Type B pancreatic cell (in vitro differentiated cells): Measurements from ENCODE around the gene STEAP4. TPM values are rescaled to one million over a fixed set of nuclear protein-coding genes. Genes with fewer than 3 reads are reported as not detected.

Experiments used
- DNase-seq: peaks from one replicate; pipeline ENCODE4 v3.0.0; 2021; ENCODE audit warnings: mixed read lengths; ENCODE audit not compliant: unreplicated experiment; ENCODE audit errors: extremely low spot score
- H3K27ac Mint-ChIP-seq: 2 replicates; pipeline ENCODE4 v1.8.0; 2021; ENCODE audit warnings: mild to moderate bottlenecking, mixed read lengths
- H3K27me3 Mint-ChIP-seq: 2 replicates; pipeline ENCODE4 v1.8.0; 2021; ENCODE audit warnings: mixed read lengths
- H3K36me3 Mint-ChIP-seq: 2 replicates; pipeline ENCODE4 v1.8.0; 2021; ENCODE audit warnings: mixed read lengths
- H3K4me1 Mint-ChIP-seq: one replicate; pipeline ENCODE4 v1.8.0; 2021; ENCODE audit warnings: mixed read lengths; ENCODE audit not compliant: unreplicated experiment
- H3K4me3 Mint-ChIP-seq: 2 replicates; pipeline ENCODE4 v1.8.0; 2021; ENCODE audit warnings: mild to moderate bottlenecking, mixed read lengths
- H3K9me3 Mint-ChIP-seq: 2 replicates; pipeline ENCODE4 v1.8.0; 2021; ENCODE audit warnings: mixed read lengths
- CTCF ChIP-seq: fragments of 200-600 bp; sonication (generic); conservative IDR thresholded peaks from 2 replicates; pipeline ENCODE4 v1.5.0; 2021; ENCODE audit warnings: antibody characterized with exemption, mild to moderate bottlenecking
- total RNA-seq: library from RNA; stranded (reverse); gene quantifications from 2 replicates; pipeline ENCODE4 v1.2.1, GENCODE V29; 2021; ENCODE audit warnings: low replicate concordance

Gene STEAP4
- total RNA-seq, 1 donor from 2014 or later, result 1.2 TPM

- no peak overlapping the region for H3K27ac Mint-ChIP-seq
- H3K9me3 Mint-ChIP-seq, result no peaks in the 10 kb centered on the region
- peaks cover 5% of the 10 kb centered on the region for H3K27me3 Mint-ChIP-seq
- H3K36me3 Mint-ChIP-seq, result no peaks in the 10 kb centered on the region
- no peak for DNase-seq
- peaks cover 4% of the 10 kb centered on the region for H3K4me1 Mint-ChIP-seq
- H3K4me3 Mint-ChIP-seq, result no peak overlapping the region
- TF ChIP-seq CTCF, result no peak
Observed at GRCh38 chr7:88314061-88314491, 7.4 kb upstream of the STEAP4 start.

- Mint-ChIP-seq H3K4me1 (peaks cover 4% of the 10 kb centered on the region), H3K9me3 (no peaks in the 10 kb centered on the region), H3K27ac (no peak overlapping the region), H3K36me3 (no peaks in the 10 kb centered on the region), H3K4me3 (no peak overlapping the region), H3K27me3 (peaks cover 12% of the 10 kb centered on the region)
- no peak for TF ChIP-seq CTCF
- no peak for DNase-seq
Observed at GRCh38 chr7:88312061-88312663, 5.5 kb upstream of the STEAP4 start.

GRCh38 chr7:88311675-88312036, 5.0 kb upstream of the STEAP4 start:
- no peak for DNase-seq
- H3K4me3 Mint-ChIP-seq, result no peak overlapping the region
- TF ChIP-seq CTCF, result no peak
- H3K27me3 Mint-ChIP-seq, result peaks cover 17% of the 10 kb centered on the region
- H3K27ac Mint-ChIP-seq, result no peak overlapping the region
- H3K36me3 Mint-ChIP-seq, result no peaks in the 10 kb centered on the region
- no peaks in the 10 kb centered on the region for H3K9me3 Mint-ChIP-seq
- peaks cover 8% of the 10 kb centered on the region for H3K4me1 Mint-ChIP-seq

DNA sequence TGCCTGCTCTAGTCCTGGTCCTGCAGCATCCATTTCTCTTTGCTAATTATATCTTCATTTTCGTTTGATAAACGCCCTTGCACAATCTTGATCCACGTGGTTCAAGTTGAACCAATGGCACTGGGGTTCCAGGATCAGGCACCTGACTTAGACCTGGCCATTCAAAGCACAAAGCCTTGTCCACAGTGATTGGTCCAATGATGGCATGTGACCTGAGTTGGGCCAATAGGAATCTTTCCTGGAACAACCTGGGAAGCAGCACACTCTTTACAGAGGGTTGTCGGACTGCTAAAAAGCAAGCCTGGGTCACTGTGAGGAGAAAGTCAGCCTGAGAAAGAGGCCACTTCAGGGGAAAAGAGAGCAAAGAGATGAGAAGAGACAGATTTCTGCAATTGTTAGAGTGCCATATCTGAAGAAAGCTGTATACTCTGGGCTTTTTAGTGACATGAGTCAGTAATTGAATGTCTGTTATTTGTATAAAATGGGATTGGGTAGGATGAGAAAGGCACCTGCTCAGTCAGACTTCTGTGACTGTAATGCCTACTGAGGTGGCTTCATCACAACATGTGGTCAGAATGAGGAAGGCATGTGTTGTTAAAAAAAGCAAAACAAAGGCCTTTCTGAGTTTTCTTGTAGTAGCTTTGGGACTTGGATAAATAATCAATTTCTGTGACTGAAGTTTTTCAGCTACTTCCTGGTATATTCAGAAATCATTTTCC, 4.4 kb upstream of the STEAP4 start:
- Mint-ChIP-seq H3K27ac (no peak overlapping the region), H3K27me3 (peaks cover 22% of the 10 kb centered on the region), H3K4me1 (peaks cover 10% of the 10 kb centered on the region), H3K4me3 (no peak overlapping the region), H3K36me3 (no peaks in the 10 kb centered on the region), H3K9me3 (no peaks in the 10 kb centered on the region)
- DNase-seq, result no peak
- no peak for TF ChIP-seq CTCF

DNA sequence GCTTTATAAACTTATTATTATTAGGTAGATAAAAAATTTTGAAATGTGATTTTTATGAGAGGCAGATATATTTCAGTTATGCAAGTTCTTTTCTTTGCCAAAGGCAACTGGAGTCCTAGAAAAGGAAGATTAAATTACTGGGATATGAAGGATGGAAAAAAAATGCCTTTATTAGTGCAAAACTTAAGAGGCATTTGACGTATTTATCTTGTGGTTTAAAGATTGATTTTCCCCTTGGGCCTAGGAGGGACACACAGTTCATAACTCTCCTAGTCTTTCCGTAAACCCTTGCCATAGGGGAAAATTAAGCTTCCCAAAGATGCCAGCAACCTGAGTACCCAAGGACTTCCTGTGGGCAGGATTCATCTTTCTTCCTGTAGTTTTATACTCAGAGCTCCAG, 3.1 kb upstream of the STEAP4 start:
- DNase-seq, result no peak
- Mint-ChIP-seq H3K9me3 (no peaks in the 10 kb centered on the region), H3K36me3 (no peaks in the 10 kb centered on the region), H3K4me1 (peaks cover 10% of the 10 kb centered on the region), H3K27ac (no peak overlapping the region), H3K4me3 (no peak overlapping the region), H3K27me3 (peaks cover 30% of the 10 kb centered on the region)
- no peak for TF ChIP-seq CTCF
